Measurements from ENCODE around the gene KAT14. TPM values are rescaled to one million over a fixed set of nuclear protein-coding genes. Genes with fewer than 3 reads are reported as not detected.
"Not testable (repeated sequence)": the region's sequence is repeated elsewhere in the genome, so short reads cannot be mapped to it uniquely, and the experiment has no call there.

Gene KAT14, protein sequence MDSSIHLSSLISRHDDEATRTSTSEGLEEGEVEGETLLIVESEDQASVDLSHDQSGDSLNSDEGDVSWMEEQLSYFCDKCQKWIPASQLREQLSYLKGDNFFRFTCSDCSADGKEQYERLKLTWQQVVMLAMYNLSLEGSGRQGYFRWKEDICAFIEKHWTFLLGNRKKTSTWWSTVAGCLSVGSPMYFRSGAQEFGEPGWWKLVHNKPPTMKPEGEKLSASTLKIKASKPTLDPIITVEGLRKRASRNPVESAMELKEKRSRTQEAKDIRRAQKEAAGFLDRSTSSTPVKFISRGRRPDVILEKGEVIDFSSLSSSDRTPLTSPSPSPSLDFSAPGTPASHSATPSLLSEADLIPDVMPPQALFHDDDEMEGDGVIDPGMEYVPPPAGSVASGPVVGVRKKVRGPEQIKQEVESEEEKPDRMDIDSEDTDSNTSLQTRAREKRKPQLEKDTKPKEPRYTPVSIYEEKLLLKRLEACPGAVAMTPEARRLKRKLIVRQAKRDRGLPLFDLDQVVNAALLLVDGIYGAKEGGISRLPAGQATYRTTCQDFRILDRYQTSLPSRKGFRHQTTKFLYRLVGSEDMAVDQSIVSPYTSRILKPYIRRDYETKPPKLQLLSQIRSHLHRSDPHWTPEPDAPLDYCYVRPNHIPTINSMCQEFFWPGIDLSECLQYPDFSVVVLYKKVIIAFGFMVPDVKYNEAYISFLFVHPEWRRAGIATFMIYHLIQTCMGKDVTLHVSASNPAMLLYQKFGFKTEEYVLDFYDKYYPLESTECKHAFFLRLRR
- total RNA-seq = 10 to 100 TPM; 12.2 to 13.8 (median 13.3) TPM

DNA sequence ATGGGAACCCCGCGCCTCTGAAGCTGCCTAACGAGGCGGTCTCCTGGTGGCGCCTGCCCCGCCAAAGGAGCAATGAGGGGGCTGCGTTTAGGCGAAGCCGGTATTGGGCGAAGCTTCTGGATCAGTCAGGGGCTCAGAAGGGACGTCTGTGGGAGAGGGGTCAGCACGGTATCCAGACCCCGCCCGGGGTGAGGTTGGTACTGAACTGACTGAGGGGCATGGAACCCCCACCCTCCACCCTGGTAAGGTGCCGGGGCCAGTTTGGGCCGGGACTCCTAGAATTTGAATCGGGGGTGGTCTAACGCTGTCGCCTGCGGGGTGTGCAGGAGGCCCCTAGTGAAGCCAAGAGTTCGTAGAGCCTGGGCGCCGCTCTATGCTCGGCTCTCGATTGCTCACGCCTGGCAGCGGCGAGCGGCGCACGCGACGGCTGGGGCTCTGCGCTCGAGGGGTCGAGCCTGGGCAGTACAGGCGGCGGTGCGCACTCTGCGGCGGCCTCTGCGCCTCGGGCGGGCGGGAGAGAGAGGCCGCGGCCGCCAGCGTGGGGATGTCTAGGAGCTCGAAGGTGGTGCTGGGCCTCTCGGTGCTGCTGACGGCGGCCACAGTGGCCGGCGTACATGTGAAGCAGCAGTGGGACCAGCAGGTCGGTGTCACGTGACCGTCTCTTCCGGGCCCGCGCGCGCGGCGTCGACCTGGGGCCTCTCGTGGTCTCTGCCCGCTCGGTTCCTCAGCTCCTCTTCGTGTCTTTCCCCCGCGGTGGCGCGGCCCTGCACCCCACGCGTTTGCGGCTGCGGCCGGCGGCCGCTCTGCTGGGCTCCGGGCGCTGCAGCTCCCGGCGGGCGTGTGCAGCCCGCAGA, at the start of gene KAT14, which contains the start of gene PET117:
Gene KAT14, plus strand, starts transcription at position 452 of the 854 bp plus-strand sequence. CDS start 4,798 bp downstream, outside the sequence.
Gene PET117, plus strand, starts transcription at position 452 of the 854 bp plus-strand sequence. Its CDS starts 93 bp downstream, at position 545.
- peak in 1 of 2 donors; percentile 52 for TF ChIP-seq POLR2A (IDR thresholded peaks at IDR 0.05)
- TF ChIP-seq, protein P1, sequence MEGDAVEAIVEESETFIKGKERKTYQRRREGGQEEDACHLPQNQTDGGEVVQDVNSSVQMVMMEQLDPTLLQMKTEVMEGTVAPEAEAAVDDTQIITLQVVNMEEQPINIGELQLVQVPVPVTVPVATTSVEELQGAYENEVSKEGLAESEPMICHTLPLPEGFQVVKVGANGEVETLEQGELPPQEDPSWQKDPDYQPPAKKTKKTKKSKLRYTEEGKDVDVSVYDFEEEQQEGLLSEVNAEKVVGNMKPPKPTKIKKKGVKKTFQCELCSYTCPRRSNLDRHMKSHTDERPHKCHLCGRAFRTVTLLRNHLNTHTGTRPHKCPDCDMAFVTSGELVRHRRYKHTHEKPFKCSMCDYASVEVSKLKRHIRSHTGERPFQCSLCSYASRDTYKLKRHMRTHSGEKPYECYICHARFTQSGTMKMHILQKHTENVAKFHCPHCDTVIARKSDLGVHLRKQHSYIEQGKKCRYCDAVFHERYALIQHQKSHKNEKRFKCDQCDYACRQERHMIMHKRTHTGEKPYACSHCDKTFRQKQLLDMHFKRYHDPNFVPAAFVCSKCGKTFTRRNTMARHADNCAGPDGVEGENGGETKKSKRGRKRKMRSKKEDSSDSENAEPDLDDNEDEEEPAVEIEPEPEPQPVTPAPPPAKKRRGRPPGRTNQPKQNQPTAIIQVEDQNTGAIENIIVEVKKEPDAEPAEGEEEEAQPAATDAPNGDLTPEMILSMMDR (IDR thresholded peaks at IDR 0.05) = peak in 2 of 5 experiments; percentile 36 to 59
- peak in 1 of 2 donors; percentile 84 for TF ChIP-seq EP300 (IDR thresholded peaks at IDR 0.05)
- Histone ChIP-seq H3K9me3 (no peaks in the 10 kb centered on the region), H3K36me3 (peaks cover 0 to 7% (median 0%) of the 10 kb centered on the region in 3 donors), H3K27me3 (no peaks in the 10 kb centered on the region), H3K4me1 (peaks cover 0 to 35% (median 14%) of the 10 kb centered on the region in 4 donors), H3K4me3 (peak within 1 kb of the TSS; percentile 63 to 89 (median 75)), H3K27ac (peak within 1 kb of the TSS; percentile 72 to 93 (median 88))
- 1% methylated on average over 33 to 60 of the region's 87 CpGs for WGBS, 2 donors
- peak; percentile 79 to 85 for DNase-seq (ENCODE audit: low spot score in 2 of 2)

DNA sequence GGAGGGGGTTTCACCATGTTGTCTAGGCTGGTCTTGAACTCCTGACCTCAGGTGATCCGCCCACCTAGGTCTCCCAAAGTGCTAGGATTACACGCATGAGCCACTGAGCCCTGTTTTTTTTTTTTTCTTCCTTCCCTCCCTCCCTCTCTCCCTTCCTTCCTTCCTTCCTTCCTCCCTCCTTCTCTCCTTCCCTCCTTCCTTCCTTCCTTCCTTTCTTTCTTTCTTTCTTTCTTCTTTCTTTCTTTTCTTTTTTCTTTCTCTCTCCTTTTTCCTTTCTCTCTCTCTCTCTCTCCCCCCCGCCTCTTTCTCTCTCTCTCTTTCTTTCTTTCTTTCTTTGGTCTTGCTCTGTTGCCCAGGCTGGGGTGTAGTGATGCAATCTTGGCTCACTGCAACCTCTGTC, 49.4 kb upstream of the KAT14 start:
- not testable (repeated sequence) for H3K4me3 ChIP-seq; H3K4me1 ChIP-seq; H3K27ac ChIP-seq; H3K36me3 ChIP-seq; DNase-seq (ENCODE audit: low spot score in 2 of 2); H3K27me3 ChIP-seq; H3K9me3 ChIP-seq
- 80 to 81% methylated on average over 3 of the region's 3 CpGs for WGBS, 2 donors

DNA sequence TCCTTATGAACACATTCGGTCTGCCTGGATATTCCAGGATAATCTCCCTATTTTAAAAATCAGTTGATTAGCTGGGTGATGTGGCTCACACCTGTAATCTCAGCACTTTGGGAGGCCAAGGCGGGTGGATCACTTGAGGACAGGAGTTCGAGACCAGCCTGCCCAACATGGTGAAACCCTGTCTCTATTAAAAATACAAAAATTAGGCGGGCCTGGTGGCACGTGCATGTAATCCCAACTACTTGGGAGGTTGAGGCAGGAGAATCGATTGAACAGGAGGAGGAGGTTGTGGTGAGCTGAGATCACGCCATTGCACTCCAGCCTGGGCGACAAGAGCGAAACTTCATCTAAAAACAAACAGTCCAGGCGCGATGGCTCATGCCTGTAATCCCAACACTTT, 48.8 kb upstream of the KAT14 start:
- not testable (repeated sequence) for H3K4me3 ChIP-seq; H3K27me3 ChIP-seq; H3K4me1 ChIP-seq; DNase-seq (ENCODE audit: low spot score in 2 of 2); H3K27ac ChIP-seq; H3K9me3 ChIP-seq; H3K36me3 ChIP-seq
- WGBS, 2 donors = 92 to 93% methylated on average over 11 of the region's 11 CpGs

DNA sequence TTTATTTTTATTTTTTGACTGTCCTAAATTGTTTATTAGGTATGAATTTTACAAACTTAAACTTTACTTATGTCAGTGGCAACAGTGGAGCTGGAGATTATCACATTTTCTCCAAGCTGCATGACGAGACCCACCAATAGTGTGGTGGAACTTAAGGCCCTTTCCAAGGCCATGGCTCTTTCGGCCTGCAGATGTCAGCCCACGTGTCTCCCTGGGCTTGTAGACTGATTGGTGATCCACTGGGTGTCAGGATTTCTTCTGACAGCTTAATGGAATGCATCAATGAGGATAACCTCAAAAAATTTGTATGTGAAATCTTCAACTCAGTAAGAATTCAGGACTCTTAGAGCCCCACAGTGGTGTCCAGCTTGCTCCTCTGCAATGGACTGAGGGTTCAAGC, 47.6 kb upstream of the KAT14 start:
- no peak for DNase-seq (ENCODE audit: low spot score in 2 of 2)
- 44 to 52% methylated on average over 3 of the region's 3 CpGs for WGBS, 2 donors
- H3K36me3 ChIP-seq = no peaks in the 10 kb centered on the region
- H3K27ac ChIP-seq = no peak overlapping the region
- H3K27me3 ChIP-seq = no peaks in the 10 kb centered on the region
- no peak for TF ChIP-seq POLR2A (IDR thresholded peaks at IDR 0.05)
- TF ChIP-seq EP300 (IDR thresholded peaks at IDR 0.05) = no peak
- TF ChIP-seq, protein P1 (IDR thresholded peaks at IDR 0.05) = no peak
- H3K4me3 ChIP-seq = no peak overlapping the region
- no peaks in the 10 kb centered on the region for H3K4me1 ChIP-seq
- no peaks in the 10 kb centered on the region for H3K9me3 ChIP-seq

DNA sequence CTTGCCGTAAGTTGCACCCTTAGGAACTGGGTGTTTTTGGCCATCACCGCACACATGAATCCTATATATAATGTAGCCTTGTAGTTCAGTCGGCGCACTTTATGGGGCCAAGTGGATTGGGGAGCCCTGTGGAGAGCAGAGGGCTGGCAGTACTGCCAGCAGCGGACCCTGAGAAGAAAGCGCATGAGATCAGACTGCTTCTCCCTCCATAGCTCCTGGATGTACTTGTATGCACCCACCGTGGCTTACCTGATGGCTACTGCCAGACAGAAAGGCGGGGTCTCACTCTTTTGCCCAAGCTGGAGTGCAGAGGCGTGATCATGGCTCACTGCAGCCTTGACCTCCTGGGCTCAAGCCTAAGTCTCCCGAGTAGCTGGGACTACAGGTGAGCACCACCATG, 47.2 kb upstream of the KAT14 start:
- H3K4me1 ChIP-seq = no peaks in the 10 kb centered on the region
- H3K27ac ChIP-seq = no peak overlapping the region
- H3K27me3 ChIP-seq = no peaks in the 10 kb centered on the region
- 92 to 93% methylated on average over 9 to 10 of the region's 10 CpGs for WGBS, 2 donors
- TF ChIP-seq, protein P1 (IDR thresholded peaks at IDR 0.05) = no peak
- TF ChIP-seq POLR2A (IDR thresholded peaks at IDR 0.05) (no peak), EP300 (IDR thresholded peaks at IDR 0.05) (no peak)
- DNase-seq (ENCODE audit: low spot score in 2 of 2) = no peak
- no peak overlapping the region for H3K4me3 ChIP-seq
- no peaks in the 10 kb centered on the region for H3K9me3 ChIP-seq
- no peaks in the 10 kb centered on the region for H3K36me3 ChIP-seq

Data from tibial nerve (tissue), 4 donors.